HL-60 (cell line): ENCODE measurements around the gene HDC.

Experiments
- DNase-seq, 2 experiments: peaks; one replicate each; pipeline ENCODE4 v3.0.0-alpha.2; 2010 to 2020; ENCODE audit warnings: low read depth in 1 of 2, low spot score in 1 of 2
- H3K27ac ChIP-seq: fragments of 250-450 bp; sonication (Bioruptor Pico); replicated peaks from 2 replicates; pipeline ENCODE4 v1.5.1; 2020; ENCODE audit warnings: mild to moderate bottlenecking, moderate library complexity
- H3K27me3 ChIP-seq: fragments of 250-450 bp; sonication (Bioruptor Pico); 2 replicates; pipeline ENCODE4 v1.5.1; 2021; ENCODE audit warnings: mild to moderate bottlenecking, moderate library complexity; ENCODE audit not compliant: insufficient read depth, poor library complexity, severe bottlenecking
- H3K4me3 ChIP-seq: replicated peaks from 2 replicates; pipeline ENCODE4 v1.5.1; 2011; ENCODE audit warnings: mild to moderate bottlenecking, control low read depth, low read length; ENCODE audit not compliant: insufficient read depth
- CTCF ChIP-seq: IDR thresholded peaks from one replicate; pipeline ENCODE4 v1.5.1; 2011; ENCODE audit warnings: low read length, control low read depth, inconsistent platforms; ENCODE audit not compliant: insufficient read depth
- GABPA ChIP-seq: IDR thresholded peaks from 2 replicates; pipeline ENCODE4 v1.6.1; 2012; ENCODE audit warnings: low read depth
- POLR2AphosphoS5 ChIP-seq: IDR thresholded peaks from 2 replicates; pipeline ENCODE4 v1.6.1; 2012; ENCODE audit warnings: low read depth
- REST ChIP-seq: IDR thresholded peaks from 2 replicates; pipeline ENCODE4 v1.6.1; 2012; ENCODE audit warnings: low read depth; ENCODE audit not compliant: insufficient replicate concordance
- SPI1 ChIP-seq: IDR thresholded peaks from 2 replicates; pipeline ENCODE4 v1.6.1; 2012; ENCODE audit warnings: low read depth, mild to moderate bottlenecking, borderline replicate concordance

The HDC gene

GRCh38 chr15:50304836-50305235, 39.3 kb upstream of the HDC start:
- Histone ChIP-seq H3K4me3 (no peak overlapping the region), H3K27ac (no peak overlapping the region), H3K27me3 (no peaks in the 10 kb centered on the region)
- DNase-seq = no peak
- TF ChIP-seq CTCF (no peak), GABPA (no peak), REST (no peak), POLR2AphosphoS5 (no peak), SPI1 (no peak)

GRCh38 chr15:50302581-50302980, 37.1 kb upstream of the HDC start:
- no peak overlapping the region for H3K27ac ChIP-seq
- no peaks in the 10 kb centered on the region for H3K27me3 ChIP-seq
- H3K4me3 ChIP-seq = no peak overlapping the region
- TF ChIP-seq GABPA = no peak
- TF ChIP-seq SPI1 = peak; percentile 10; the same call in 1 of the 2 replicates
- no peak for DNase-seq

- H3K27me3 ChIP-seq = no peaks in the 10 kb centered on the region
- H3K27ac ChIP-seq = no peak overlapping the region
- H3K4me3 ChIP-seq = no peak overlapping the region
- TF ChIP-seq CTCF (no peak), POLR2AphosphoS5 (no peak), SPI1 (no peak), REST (no peak), GABPA (no peak)
- DNase-seq = no peak
Measured at GRCh38 chr15:50298340-50298739, 32.8 kb upstream of the HDC start.

GRCh38 chr15:50295966-50296365, 30.4 kb upstream of the HDC start:
- H3K4me3 ChIP-seq = no peak overlapping the region
- no peak overlapping the region for H3K27ac ChIP-seq
- no peaks in the 10 kb centered on the region for H3K27me3 ChIP-seq
- DNase-seq = no peak
- TF ChIP-seq GABPA (no peak), POLR2AphosphoS5 (no peak), SPI1 (no peak), REST (no peak), CTCF (no peak)
